Spleen (tissue), 11 donors: ENCODE data around the gene WDFY1. TPM values are rescaled to one million over a fixed set of nuclear protein-coding genes. Genes with fewer than 3 reads are reported as not detected.

Source experiments
- DNase-seq: peaks from one replicate; pipeline ENCODE4 v3.0.0-alpha.2; 2020
- H3K27ac ChIP-seq, 8 donors: fragments of 200-600 bp; sonication (generic) in 7 of 8; 1 replicate in 4 of 8; 2 replicates in 4 of 8; pipeline versions ENCODE4 v1.5.0 to v1.8.0; 2016 to 2021; ENCODE audit warnings: inconsistent platforms in 4 of 8, mild to moderate bottlenecking in 4 of 8, moderate library complexity in 1 of 8
- H3K27me3 ChIP-seq, 7 donors: fragments of 200-600 bp; sonication (generic) in 6 of 7; replicated peaks in 1 of 7; 1 replicate in 4 of 7; 2 replicates in 3 of 7; pipeline versions ENCODE4 v1.5.0 to v1.8.0; 2016 to 2021; ENCODE audit warnings: inconsistent platforms in 3 of 7, mild to moderate bottlenecking in 1 of 7
- H3K36me3 ChIP-seq, 6 donors: fragments of 200-600 bp; sonication (generic) in 5 of 6; 1 replicate in 4 of 6; 2 replicates in 2 of 6; pipeline versions ENCODE4 v1.5.0 to v1.8.0; 2016 to 2021; ENCODE audit warnings: inconsistent platforms in 2 of 6
- H3K4me1 ChIP-seq, 6 donors: fragments of 200-600 bp; sonication (generic) in 5 of 6; 1 replicate in 3 of 6; 2 replicates in 3 of 6; pipeline versions ENCODE4 v1.5.0 to v1.8.0; 2016 to 2021; ENCODE audit warnings: inconsistent platforms in 3 of 6
- H3K4me3 ChIP-seq, 8 donors: fragments of 200-600 bp; sonication (generic) in 7 of 8; 1 replicate in 4 of 8; 2 replicates in 4 of 8; pipeline versions ENCODE4 v1.5.0 to v1.8.0; 2016 to 2021; ENCODE audit warnings: inconsistent platforms in 4 of 8, mild to moderate bottlenecking in 4 of 8, moderate library complexity in 2 of 8
- H3K9me3 ChIP-seq, 8 donors: fragments of 200-600 bp; sonication (generic) in 7 of 8; 1 replicate in 4 of 8; 2 replicates in 4 of 8; pipeline versions ENCODE4 v1.5.0 to v1.8.0; 2016 to 2021; ENCODE audit warnings: inconsistent platforms in 4 of 8
- CTCF ChIP-seq, 11 experiments: fragments of 200-600 bp in 7 of 11; fragments of 450-650 bp in 4 of 11; sonication (generic) in 4 of 11; IDR thresholded peaks in 8 of 11; conservative IDR thresholded peaks in 3 of 11; 1 replicate in 7 of 11; 2 replicates in 4 of 11; pipeline versions ENCODE4 v1.4.0 to v1.8.0; 2016 to 2021; ENCODE audit warnings: antibody characterized with exemption in 11 of 11, inconsistent platforms in 4 of 11, mild to moderate bottlenecking in 1 of 11
- POLR2A ChIP-seq, 3 donors: fragments of 450-650 bp; IDR thresholded peaks; one replicate each; pipeline ENCODE4 v1.5.1; 2017; ENCODE audit warnings: antibody characterized with exemption in 3 of 3, mild to moderate bottlenecking in 1 of 3
- POLR2AphosphoS5 ChIP-seq, 3 donors: sonication (generic); formaldehyde crosslinking; IDR thresholded peaks; one replicate each; pipeline ENCODE4 v1.5.1; 2017; ENCODE audit warnings: antibody characterized with exemption in 3 of 3
- WGBS, 5 donors: extraction: QIAGEN DNeasy Blood & Tissue Kit in 3 of 5; methylation state at CpG; one replicate each; pipeline versions ENCODE4 v1.1.5 to v1.1.7; 2013 to 2018; 5-methylcytosine and 5-hydroxymethylcytosine counted together
- intact Hi-C: fragments of 100-400 bp; cut with DNase I; formaldehyde crosslinking; loops from one replicate; pipeline ENCODE4 v1.15.0; 2023; ENCODE audit warnings: low total_unique reads
- polyA plus RNA-seq, 3 donors: library from polyadenylated mRNA; stranded (reverse); fragments of 200-250 nt; gene quantifications; one replicate each; pipeline ENCODE4 v1.2.1, GENCODE V29; 2013
- total RNA-seq, 7 donors: library from RNA; depleted of rRNA in 3 of 7; stranded (reverse); fragments of >200 nt in 3 of 7; fragmentation: NEBNext Ultra II Directional in 4 of 7; extraction: Animal tissue kit (Norgen Biotek cat#: 25700) in 4 of 7; gene quantifications; one replicate each; pipeline versions ENCODE4 v1.1.0 to v1.2.1, GENCODE V29; 2016 to 2021
- donor health status: healthy with polysubstance abuse.
- donor health status: DM: no; HTN: no; CAD: no; lungs with moderate emphysema.
- donor health status: DM: no; HTN: no; CAD: no.
- donor health status: Bipolar disorder and iron deficiency.
- donor health status: healthy.
- donor health status: DM: no; HTN: no; CAD: no.
- donor health status: DM: yes; HTN: yes; CAD: no.

Gene WDFY1
- total and polyA plus RNA-seq, 10 donors = 14.3 to 68.5 (median 51.6) TPM

GRCh38 chr2:223952280-223952968, 7.3 kb upstream of the WDFY1 start:
- no peaks in the 10 kb centered on the region for H3K27me3 ChIP-seq
- H3K4me3 ChIP-seq = no peak overlapping the region
- H3K27ac ChIP-seq = peak overlapping the region in 7 of 8 donors; percentile 36 to 77 (median 67)
- no peaks in the 10 kb centered on the region for H3K36me3 ChIP-seq
- 69 to 82% (median 76%) methylated on average over 6 of the region's 6 CpGs for WGBS, 5 donors
- no peak for DNase-seq
- peak in 1 of 3 donors; percentile 8 for TF ChIP-seq POLR2A (IDR thresholded peaks at IDR 0.05)
- TF ChIP-seq POLR2AphosphoS5 (IDR thresholded peaks at IDR 0.05) = no peak
- peaks cover 12 to 76% (median 43%) of the 10 kb centered on the region in 6 donors for H3K4me1 ChIP-seq
- no peaks in the 10 kb centered on the region for H3K9me3 ChIP-seq
- intact Hi-C loops = no loop called here

- DNase-seq = no peak
- Histone ChIP-seq H3K9me3 (no peaks in the 10 kb centered on the region), H3K36me3 (no peaks in the 10 kb centered on the region), H3K27me3 (no peaks in the 10 kb centered on the region), H3K4me1 (peaks cover 15 to 72% (median 40%) of the 10 kb centered on the region in 6 donors), H3K4me3 (no peak overlapping the region), H3K27ac (peak overlapping the region in 5 of 8 donors; percentile 55 to 77 (median 68))
- intact Hi-C loops = no loop called here
- TF ChIP-seq POLR2A (IDR thresholded peaks at IDR 0.05) (no peak), POLR2AphosphoS5 (IDR thresholded peaks at IDR 0.05) (no peak), CTCF (IDR thresholded peaks at IDR 0.05 in 8 of 11, conservative IDR thresholded peaks at IDR 0.05 in 3 of 11) (no peak)
- 42 to 61% (median 52%) methylated on average over 3 of the region's 3 CpGs for WGBS, 5 donors
Observed at GRCh38 chr2:223950448-223951347, 5.6 kb upstream of the WDFY1 start.

GRCh38 chr2:223949241-223949840, 4.2 kb upstream of the WDFY1 start:
- no peaks in the 10 kb centered on the region for H3K36me3 ChIP-seq
- intact Hi-C loops = no loop called here
- WGBS, 5 donors = 60 to 74% (median 69%) methylated on average over 3 of the region's 3 CpGs
- H3K4me3 ChIP-seq = no peak overlapping the region
- peak overlapping the region in 4 of 8 donors; percentile 67 to 77 (median 72) for H3K27ac ChIP-seq
- H3K4me1 ChIP-seq = peaks cover 15 to 72% (median 46%) of the 10 kb centered on the region in 6 donors
- no peak for TF ChIP-seq CTCF (IDR thresholded peaks at IDR 0.05 in 8 of 11, conservative IDR thresholded peaks at IDR 0.05 in 3 of 11)
- TF ChIP-seq POLR2AphosphoS5 (IDR thresholded peaks at IDR 0.05) = no peak
- no peak for TF ChIP-seq POLR2A (IDR thresholded peaks at IDR 0.05)
- no peaks in the 10 kb centered on the region for H3K27me3 ChIP-seq
- DNase-seq = no peak
- H3K9me3 ChIP-seq = no peaks in the 10 kb centered on the region

- no peak overlapping the region for H3K27ac ChIP-seq
- 66 to 87% (median 78%) methylated on average over 5 of the region's 5 CpGs for WGBS, 5 donors
Observed at GRCh38 chr2:223947711-223948205, 2.6 kb upstream of the WDFY1 start.

More at GRCh38 chr2:223947711-223948205, 2.6 kb upstream of the WDFY1 start:
- intact Hi-C loops = no loop called here
- Histone ChIP-seq H3K4me3 (no peak overlapping the region), H3K27me3 (no peaks in the 10 kb centered on the region), H3K4me1 (peaks cover 22 to 83% (median 62%) of the 10 kb centered on the region in 6 donors), H3K36me3 (no peaks in the 10 kb centered on the region), H3K9me3 (no peaks in the 10 kb centered on the region)
- TF ChIP-seq POLR2AphosphoS5 (IDR thresholded peaks at IDR 0.05) = no peak
- no peak for TF ChIP-seq POLR2A (IDR thresholded peaks at IDR 0.05)
- TF ChIP-seq CTCF (IDR thresholded peaks at IDR 0.05 in 8 of 11, conservative IDR thresholded peaks at IDR 0.05 in 3 of 11) = no peak
- DNase-seq = no peak
